ENCODE results near the gene VWA3B. TPM values are rescaled to one million over a fixed set of nuclear protein-coding genes. Genes with fewer than 3 reads are reported as not detected.

The VWA3B gene
- total RNA-seq, 1 donor from 2014 or later, result not detected

DNA sequence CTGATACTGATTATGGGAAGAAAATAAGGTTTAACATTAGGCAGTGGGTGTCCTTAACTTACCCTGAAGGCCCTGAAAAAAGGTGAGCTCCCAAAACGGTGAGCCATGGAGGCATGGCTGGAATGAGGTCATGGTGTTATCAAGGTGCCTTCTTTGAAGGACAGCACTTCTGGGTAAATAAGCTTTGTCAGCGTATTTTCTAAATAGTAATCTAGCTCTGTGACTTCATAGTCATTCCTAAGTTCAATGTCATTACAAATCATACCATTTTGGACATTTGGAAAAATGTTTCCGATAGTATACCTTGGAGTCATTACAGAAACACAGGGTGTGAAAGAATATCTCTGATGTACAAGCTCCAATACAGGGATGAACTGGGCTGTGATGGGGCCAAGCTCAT, 224.1 kb downstream of the VWA3B start:
- Histone ChIP-seq H3K4me1 (ENCODE audit: insufficient read depth, low read length) (no peaks in the 10 kb centered on the region), H2AFZ (ENCODE audit: low read depth, low read length) (no peak overlapping the region), H3K4me3 (ENCODE audit: insufficient read depth, low read depth, low read length) (no peak overlapping the region), H4K20me1 (ENCODE audit: insufficient read depth, low read length) (no peaks in the 10 kb centered on the region), H3K4me2 (ENCODE audit: low read length) (no peak overlapping the region), H3K27ac (ENCODE audit: low read depth, low read length) (no peak overlapping the region), H3K79me2 (ENCODE audit: insufficient read depth, low read length) (no peaks in the 10 kb centered on the region), H3K9ac (ENCODE audit: low read length) (no peak overlapping the region), H3K36me3 (ENCODE audit: insufficient read depth, low read length) (no peaks in the 10 kb centered on the region), H3K27me3 (ENCODE audit: insufficient read depth, low read length) (no peaks in the 10 kb centered on the region), H3K9me3 (ENCODE audit: insufficient read depth, low read depth, low read length) (no peaks in the 10 kb centered on the region)
- FAIRE-seq (no peak), DNase-seq (ENCODE audit: low read depth) (no peak)
- no peak for TF ChIP-seq EZH2 (IDR thresholded peaks at IDR 0.05; ENCODE audit: insufficient read depth, low read length)
- no peak for TF ChIP-seq CTCF (IDR thresholded peaks at IDR 0.05; ENCODE audit: insufficient read depth, low read depth, low read length)
- no peaks in the 10 kb centered on the region for H3K4me1 Mint-ChIP-seq (ENCODE audit: low read depth, unreplicated experiment)
- no peak overlapping the region for H3K4me3 Mint-ChIP-seq (ENCODE audit: unreplicated experiment)
- peaks cover 5% of the 10 kb centered on the region for H3K36me3 Mint-ChIP-seq (ENCODE audit: low read depth, unreplicated experiment)
- H3K27me3 Mint-ChIP-seq (ENCODE audit: low read depth, unreplicated experiment), result peaks cover 34% of the 10 kb centered on the region
- no peaks in the 10 kb centered on the region for H3K9me3 Mint-ChIP-seq (ENCODE audit: unreplicated experiment)
- no peak overlapping the region for H3K27ac Mint-ChIP-seq (ENCODE audit: unreplicated experiment)

GRCh38 chr2:98311771-98312545, 225.0 kb downstream of the VWA3B start:
- H3K4me1 ChIP-seq (ENCODE audit: insufficient read depth, low read length), result no peaks in the 10 kb centered on the region
- H3K9ac ChIP-seq (ENCODE audit: low read length), result no peak overlapping the region
- no peak for TF ChIP-seq CTCF (IDR thresholded peaks at IDR 0.05; ENCODE audit: insufficient read depth, low read depth, low read length)
- TF ChIP-seq EZH2 (IDR thresholded peaks at IDR 0.05; ENCODE audit: insufficient read depth, low read length), result no peak
- no peaks in the 10 kb centered on the region for H3K9me3 ChIP-seq (ENCODE audit: insufficient read depth, low read depth, low read length)
- no peaks in the 10 kb centered on the region for H3K4me1 Mint-ChIP-seq (ENCODE audit: low read depth, unreplicated experiment)
- no peak overlapping the region for H3K27ac ChIP-seq (ENCODE audit: low read depth, low read length)
- peaks cover 28% of the 10 kb centered on the region for H3K27me3 Mint-ChIP-seq (ENCODE audit: low read depth, unreplicated experiment)
- no peaks in the 10 kb centered on the region for H3K79me2 ChIP-seq (ENCODE audit: insufficient read depth, low read length)
- no peaks in the 10 kb centered on the region for H3K9me3 Mint-ChIP-seq (ENCODE audit: unreplicated experiment)
- FAIRE-seq (no peak), DNase-seq (ENCODE audit: low read depth) (no peak)
- H3K4me3 Mint-ChIP-seq (ENCODE audit: unreplicated experiment), result no peak overlapping the region
- H3K27me3 ChIP-seq (ENCODE audit: insufficient read depth, low read length), result no peaks in the 10 kb centered on the region
- no peaks in the 10 kb centered on the region for H4K20me1 ChIP-seq (ENCODE audit: insufficient read depth, low read length)
- H3K36me3 Mint-ChIP-seq (ENCODE audit: low read depth, unreplicated experiment), result peaks cover 5% of the 10 kb centered on the region
- no peak overlapping the region for H3K4me2 ChIP-seq (ENCODE audit: low read length)
- no peaks in the 10 kb centered on the region for H3K36me3 ChIP-seq (ENCODE audit: insufficient read depth, low read length)
- H3K4me3 ChIP-seq (ENCODE audit: insufficient read depth, low read depth, low read length), result no peak overlapping the region
- no peak overlapping the region for H2AFZ ChIP-seq (ENCODE audit: low read depth, low read length)
- H3K27ac Mint-ChIP-seq (ENCODE audit: unreplicated experiment), result no peak overlapping the region

Measured in astrocyte (in vitro differentiated cells and primary cell).